ENCODE measurements around the gene PMFBP1.

DNA sequence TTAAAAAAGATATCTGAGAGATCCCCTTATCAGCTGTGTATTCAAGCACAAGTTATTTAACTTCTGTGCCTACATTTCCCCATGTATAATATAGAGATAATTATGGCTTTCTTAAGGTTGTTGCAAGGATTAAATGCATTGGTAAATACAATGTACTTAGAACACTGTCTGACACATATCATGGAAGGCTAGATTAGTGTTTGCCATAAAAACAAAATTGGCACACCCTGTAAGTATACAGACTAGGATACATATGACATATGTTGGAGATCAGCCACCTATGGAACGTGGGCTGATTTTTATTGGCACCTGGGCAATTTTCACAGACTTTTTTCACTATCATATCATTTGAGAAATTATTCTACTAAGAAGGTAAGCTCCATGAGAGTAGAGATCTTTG is 2.2 kb downstream of the PMFBP1 start:
- no peak for TF ChIP-seq POLR2A (IDR thresholded peaks at IDR 0.05)
- TF ChIP-seq, protein P1, sequence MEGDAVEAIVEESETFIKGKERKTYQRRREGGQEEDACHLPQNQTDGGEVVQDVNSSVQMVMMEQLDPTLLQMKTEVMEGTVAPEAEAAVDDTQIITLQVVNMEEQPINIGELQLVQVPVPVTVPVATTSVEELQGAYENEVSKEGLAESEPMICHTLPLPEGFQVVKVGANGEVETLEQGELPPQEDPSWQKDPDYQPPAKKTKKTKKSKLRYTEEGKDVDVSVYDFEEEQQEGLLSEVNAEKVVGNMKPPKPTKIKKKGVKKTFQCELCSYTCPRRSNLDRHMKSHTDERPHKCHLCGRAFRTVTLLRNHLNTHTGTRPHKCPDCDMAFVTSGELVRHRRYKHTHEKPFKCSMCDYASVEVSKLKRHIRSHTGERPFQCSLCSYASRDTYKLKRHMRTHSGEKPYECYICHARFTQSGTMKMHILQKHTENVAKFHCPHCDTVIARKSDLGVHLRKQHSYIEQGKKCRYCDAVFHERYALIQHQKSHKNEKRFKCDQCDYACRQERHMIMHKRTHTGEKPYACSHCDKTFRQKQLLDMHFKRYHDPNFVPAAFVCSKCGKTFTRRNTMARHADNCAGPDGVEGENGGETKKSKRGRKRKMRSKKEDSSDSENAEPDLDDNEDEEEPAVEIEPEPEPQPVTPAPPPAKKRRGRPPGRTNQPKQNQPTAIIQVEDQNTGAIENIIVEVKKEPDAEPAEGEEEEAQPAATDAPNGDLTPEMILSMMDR (IDR thresholded peaks at IDR 0.05), result no peak

All from uterus (tissue), 2 donors.